Activated CD4-positive, alpha-beta memory T cell treated with anti-CD3 and anti-CD28 coated beads, Interleukin-2, amount 10 ng/mL, durations not matched to agents 7 days and 5 days (primary cell): ENCODE results near the gene MFNG. TPM values are rescaled to one million over a fixed set of nuclear protein-coding genes. Genes with fewer than 3 reads are reported as not detected.
A peak's percentile ranks its signal among the peaks of the same experiment; 100 is the strongest.

ENCODE experiments used
- CTCF ChIA-PET: fragments of 350-600 bp; sonication (Branson Sonifier 250); formaldehyde crosslinking; loops from one replicate; lab custom pipeline; 2021; ENCODE audit warnings: antibody characterized with exemption, inconsistent platforms; lab: Charles Lee
- POLR2A ChIA-PET: fragments of 350-600 bp; sonication (Branson Sonifier 250); formaldehyde crosslinking; loops from one replicate; lab custom pipeline; 2021; ENCODE audit warnings: antibody characterized with exemption; lab: Charles Lee
- DNase-seq: peaks from one replicate; pipeline ENCODE4 v3.0.0-alpha.2; 2020
- H3K27ac Mint-ChIP-seq: one replicate; pipeline ENCODE4 v1.8.0; 2021; ENCODE audit warnings: mild to moderate bottlenecking, mixed read lengths
- H3K27me3 Mint-ChIP-seq: one replicate; pipeline ENCODE4 v1.8.0; 2021; ENCODE audit warnings: mixed read lengths
- H3K36me3 Mint-ChIP-seq: one replicate; pipeline ENCODE4 v1.8.0; 2021; ENCODE audit warnings: low read depth, mixed read lengths
- H3K4me1 Mint-ChIP-seq: one replicate; pipeline ENCODE4 v1.8.0; 2021; ENCODE audit warnings: mixed read lengths
- H3K4me3 Mint-ChIP-seq: one replicate; pipeline ENCODE4 v1.8.0; 2021; ENCODE audit warnings: mild to moderate bottlenecking, mixed read lengths
- H3K9me3 Mint-ChIP-seq: one replicate; pipeline ENCODE4 v1.8.0; 2021; ENCODE audit warnings: mixed read lengths
- total RNA-seq, 2 experiments: library from RNA; stranded (reverse); gene quantifications; one replicate each; pipeline ENCODE4 v1.2.3, GENCODE V29; 2021

The MFNG gene
- total RNA-seq, 2 experiments from 2014 or later = 200 to 203 TPM

GRCh38 chr22:37443086-37443485 lies 43.1 kb downstream of the MFNG start:
- no peak overlapping the region for H3K27ac Mint-ChIP-seq
- peaks cover 15% of the 10 kb centered on the region for H3K4me1 Mint-ChIP-seq
- CTCF ChIA-PET = interaction anchor here (1.5 kb wide), 1 partner anchor 149 kb away, joined by 4 read pairs; no protein-coding TSS in a partner anchor
- no peak overlapping the region for H3K4me3 Mint-ChIP-seq
- peaks cover 3% of the 10 kb centered on the region for H3K27me3 Mint-ChIP-seq
- no peaks in the 10 kb centered on the region for H3K36me3 Mint-ChIP-seq
- peaks cover 6% of the 10 kb centered on the region for H3K9me3 Mint-ChIP-seq
- DNase-seq = no peak
- POLR2A ChIA-PET = no interaction called here

DNA sequence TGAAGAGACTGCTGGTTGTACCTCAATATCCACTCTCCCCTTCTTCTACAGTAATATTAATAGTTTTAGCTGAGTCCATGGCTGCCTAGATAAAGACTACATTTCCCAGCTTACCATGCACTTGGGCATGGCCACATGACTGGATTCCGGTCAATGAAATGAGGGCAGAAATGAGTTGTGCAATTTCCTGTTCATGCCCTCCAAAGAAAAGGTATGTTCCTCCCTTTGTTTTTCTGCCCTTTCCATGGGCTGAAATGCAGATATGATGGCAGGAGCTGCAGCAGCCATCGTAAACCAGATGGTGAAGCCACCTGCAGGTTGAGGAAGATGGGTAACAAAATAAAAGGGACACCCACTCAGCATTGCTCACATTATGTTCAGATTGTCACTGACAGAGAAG lies 43.6 kb downstream of the MFNG start:
- no peak for DNase-seq
- no peak overlapping the region for H3K27ac Mint-ChIP-seq
- peaks cover 6% of the 10 kb centered on the region for H3K9me3 Mint-ChIP-seq
- ChIA-PET POLR2A (interaction anchor here (1.4 kb wide), 1 partner anchor 11 kb away, joined by 4 read pairs; no protein-coding TSS in a partner anchor), CTCF (interaction anchor here (1.5 kb wide), 1 partner anchor 150 kb away, joined by 4 read pairs; no protein-coding TSS in a partner anchor)
- no peak overlapping the region for H3K4me3 Mint-ChIP-seq
- H3K27me3 Mint-ChIP-seq = peaks cover 3% of the 10 kb centered on the region
- H3K36me3 Mint-ChIP-seq = no peaks in the 10 kb centered on the region
- peaks cover 15% of the 10 kb centered on the region for H3K4me1 Mint-ChIP-seq

DNA sequence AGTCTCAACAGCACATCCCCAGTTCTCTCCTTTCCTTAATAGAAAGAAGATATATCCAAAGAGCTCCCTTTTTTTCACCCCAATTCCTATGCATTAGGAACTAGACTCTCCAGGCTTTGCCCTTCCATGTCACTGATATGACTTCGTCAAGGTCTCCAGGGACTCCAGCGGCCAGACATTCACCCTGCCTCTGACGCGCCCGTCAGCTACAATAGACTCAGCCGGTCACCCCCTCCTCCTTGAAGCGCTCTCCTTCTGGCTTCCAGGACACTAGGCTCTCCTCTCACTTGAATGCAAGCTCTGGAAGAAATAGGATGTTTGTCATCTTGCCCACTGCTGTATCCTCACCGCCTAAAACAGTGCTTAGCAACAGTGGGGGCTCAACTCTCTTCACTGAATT lies 44.0 kb downstream of the MFNG start:
- Mint-ChIP-seq H3K27me3 (peaks cover 3% of the 10 kb centered on the region), H3K4me3 (no peak overlapping the region), H3K27ac (no peak overlapping the region), H3K4me1 (peaks cover 15% of the 10 kb centered on the region), H3K36me3 (no peaks in the 10 kb centered on the region), H3K9me3 (peaks cover 6% of the 10 kb centered on the region)
- CTCF ChIA-PET = interaction anchor here (1.5 to 1.8 kb wide), 2 partner anchors 12 to 150 kb away, joined by 4 read pairs; no protein-coding TSS in a partner anchor
- POLR2A ChIA-PET = interaction anchor here (1.4 kb wide), 1 partner anchor 10 kb away, joined by 4 read pairs; no protein-coding TSS in a partner anchor
- DNase-seq = no peak

GRCh38 chr22:37440875-37441274 lies 45.3 kb downstream of the MFNG start:
- Mint-ChIP-seq H3K27ac (no peak overlapping the region), H3K4me3 (no peak overlapping the region), H3K4me1 (peaks cover 15% of the 10 kb centered on the region), H3K27me3 (peaks cover 3% of the 10 kb centered on the region), H3K9me3 (peaks cover 8% of the 10 kb centered on the region), H3K36me3 (no peaks in the 10 kb centered on the region)
- ChIA-PET CTCF (interaction anchor here (1.8 kb wide), 1 partner anchor 11 kb away, joined by 4 read pairs; no protein-coding TSS in a partner anchor), POLR2A (no interaction called here)
- no peak for DNase-seq

GRCh38 chr22:37439347-37439746 lies 46.8 kb downstream of the MFNG start:
- ChIA-PET CTCF (interaction anchor here (0.8 to 1.3 kb wide), 3 partner anchors 19 to 153 kb away, joined by 3 read pairs; no protein-coding TSS in a partner anchor), POLR2A (no interaction called here)
- H3K27me3 Mint-ChIP-seq = peaks cover 3% of the 10 kb centered on the region

GRCh38 chr22:37435970-37436603 lies 50.1 kb downstream of the MFNG start:
- ChIA-PET CTCF (no interaction called here), POLR2A (no interaction called here)
- no peak for DNase-seq
- Mint-ChIP-seq H3K4me3 (no peak overlapping the region), H3K4me1 (peaks cover 27% of the 10 kb centered on the region), H3K27ac (no peak overlapping the region), H3K9me3 (peaks cover 24% of the 10 kb centered on the region), H3K27me3 (no peaks in the 10 kb centered on the region), H3K36me3 (peaks cover 11% of the 10 kb centered on the region)

More at GRCh38 chr22:37439347-37439746, 46.8 kb downstream of the MFNG start:
- Mint-ChIP-seq H3K9me3 (peaks cover 11% of the 10 kb centered on the region), H3K27ac (no peak overlapping the region), H3K36me3 (peaks cover under 1% of the 10 kb centered on the region), H3K4me3 (no peak overlapping the region), H3K4me1 (peaks cover 14% of the 10 kb centered on the region)
- DNase-seq = no peak

- peaks cover 11% of the 10 kb centered on the region for H3K36me3 Mint-ChIP-seq
- peaks cover 20% of the 10 kb centered on the region for H3K9me3 Mint-ChIP-seq
- DNase-seq = no peak
- no peak overlapping the region for H3K4me3 Mint-ChIP-seq
- ChIA-PET POLR2A (no interaction called here), CTCF (interaction anchor here (0.6 kb wide), 1 partner anchor 135 kb away, joined by 3 read pairs; no protein-coding TSS in a partner anchor)
- peaks cover 16% of the 10 kb centered on the region for H3K27me3 Mint-ChIP-seq
- peaks cover 33% of the 10 kb centered on the region for H3K4me1 Mint-ChIP-seq
- H3K27ac Mint-ChIP-seq = no peak overlapping the region
These were observed 52.4 kb downstream of the MFNG start for GRCh38 chr22:37433786-37434185.

GRCh38 chr22:37432708-37433054 lies 53.5 kb downstream of the MFNG start:
- POLR2A ChIA-PET = interaction anchor here (1.9 kb wide), 1 partner anchor 9 kb away, joined by 4 read pairs; no protein-coding TSS in a partner anchor
- no peak for DNase-seq
- peaks cover 20% of the 10 kb centered on the region for H3K9me3 Mint-ChIP-seq
- CTCF ChIA-PET = interaction anchor here (1.2 kb wide), 1 partner anchor 172 kb away, joined by 3 read pairs; no protein-coding TSS in a partner anchor
- no peak overlapping the region for H3K4me3 Mint-ChIP-seq
- H3K27me3 Mint-ChIP-seq = peaks cover 27% of the 10 kb centered on the region
- peak overlapping the region; percentile 74 for H3K27ac Mint-ChIP-seq
- peaks cover 36% of the 10 kb centered on the region for H3K4me1 Mint-ChIP-seq
- peaks cover 11% of the 10 kb centered on the region for H3K36me3 Mint-ChIP-seq

DNA sequence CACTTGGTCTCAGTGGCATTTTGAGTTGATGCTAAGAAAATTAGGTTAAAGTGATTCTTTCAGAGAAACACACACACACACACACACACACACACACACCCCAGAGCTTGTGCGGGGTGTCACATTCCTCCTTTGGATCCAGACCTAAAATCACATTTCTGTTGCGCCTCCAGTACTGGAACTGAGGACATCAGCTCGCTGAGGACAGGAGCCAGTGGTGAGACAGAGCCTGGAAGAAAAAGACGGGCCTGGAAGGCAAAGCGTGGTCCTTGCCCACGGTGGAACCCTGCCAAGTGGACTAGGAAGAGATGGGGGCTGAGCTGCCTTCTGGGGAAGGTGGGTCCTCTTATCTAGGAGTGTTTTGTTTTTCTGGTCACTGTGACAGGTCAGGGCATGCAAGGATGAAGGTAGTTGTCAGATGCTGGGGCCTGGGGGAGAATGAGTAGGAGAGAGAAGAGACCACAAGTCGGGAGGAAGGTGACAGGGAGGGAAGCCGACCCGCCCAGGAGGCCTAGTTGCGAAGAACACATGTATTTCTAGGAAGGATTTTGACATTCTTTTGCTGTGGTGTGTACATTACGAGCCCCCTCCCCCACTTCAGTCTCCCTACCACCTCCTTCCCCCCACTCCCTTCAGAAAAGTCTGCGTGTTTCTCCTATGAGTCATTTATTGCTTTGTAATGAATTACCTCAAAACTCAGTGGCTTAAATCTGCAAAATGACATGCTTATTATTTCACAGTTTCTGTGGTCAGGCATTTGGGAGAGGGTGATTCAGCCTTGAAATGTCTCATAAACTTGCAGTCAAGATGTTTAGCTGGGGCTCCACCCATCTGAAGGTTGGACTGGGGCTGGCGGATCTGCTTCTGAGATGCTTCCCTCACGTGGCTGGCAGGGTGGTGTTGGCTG lies 54.1 kb downstream of the MFNG start:
- peaks cover 36% of the 10 kb centered on the region for H3K4me1 Mint-ChIP-seq
- H3K27ac Mint-ChIP-seq = peak overlapping the region; percentile 74
- no peak overlapping the region for H3K4me3 Mint-ChIP-seq
- H3K36me3 Mint-ChIP-seq = peaks cover 11% of the 10 kb centered on the region
- ChIA-PET CTCF (interaction anchor here (1.1 to 1.6 kb wide), 7 partner anchors 19 to 171 kb away, joined by 3 to 6 read pairs (median 3); partner anchors contain the start of gene MFNG), POLR2A (interaction anchor here (1.9 kb wide), 1 partner anchor 10 kb away, joined by 4 read pairs; no protein-coding TSS in a partner anchor)
- H3K27me3 Mint-ChIP-seq = peaks cover 28% of the 10 kb centered on the region
- DNase-seq = peak; percentile 54
- peaks cover 20% of the 10 kb centered on the region for H3K9me3 Mint-ChIP-seq

DNA sequence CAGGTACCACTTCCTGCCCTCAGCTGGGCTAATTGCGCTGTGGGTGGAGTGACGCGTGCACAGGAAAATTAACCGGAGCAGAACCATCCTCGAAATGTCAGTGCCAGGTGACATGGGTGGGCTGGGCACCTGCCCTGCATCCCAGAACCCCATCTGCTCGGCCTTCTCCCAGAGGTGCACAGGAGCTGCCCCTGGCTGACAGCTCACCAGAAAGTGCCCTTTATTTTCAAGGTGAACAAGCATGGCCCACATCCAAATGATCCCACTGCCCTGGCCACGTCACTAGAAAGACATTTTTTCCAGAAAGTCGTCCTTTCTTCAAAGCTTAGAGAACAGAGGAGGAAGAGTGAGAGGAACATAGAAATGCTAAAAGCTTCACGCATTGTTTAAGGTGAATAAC lies 54.8 kb downstream of the MFNG start:
- H3K36me3 Mint-ChIP-seq = peaks cover 11% of the 10 kb centered on the region
- POLR2A ChIA-PET = interaction anchor here (1.9 kb wide), 1 partner anchor 11 kb away, joined by 4 read pairs; no protein-coding TSS in a partner anchor
- H3K4me3 Mint-ChIP-seq = no peak overlapping the region
- CTCF ChIA-PET = interaction anchor here (1.1 to 1.6 kb wide), 6 partner anchors 19 to 163 kb away, joined by 3 to 6 read pairs (median 4); partner anchors contain the start of gene MFNG
- peaks cover 38% of the 10 kb centered on the region for H3K4me1 Mint-ChIP-seq
- no peak for DNase-seq
- no peak overlapping the region for H3K27ac Mint-ChIP-seq
- H3K9me3 Mint-ChIP-seq = peaks cover 20% of the 10 kb centered on the region
- H3K27me3 Mint-ChIP-seq = peaks cover 35% of the 10 kb centered on the region

- H3K9me3 Mint-ChIP-seq = peaks cover 18% of the 10 kb centered on the region
- H3K4me1 Mint-ChIP-seq = peaks cover 38% of the 10 kb centered on the region
- no peak overlapping the region for H3K27ac Mint-ChIP-seq
- POLR2A ChIA-PET = interaction anchor here (1.9 kb wide), 1 partner anchor 11 kb away, joined by 4 read pairs; no protein-coding TSS in a partner anchor
- DNase-seq = no peak
- peaks cover 39% of the 10 kb centered on the region for H3K27me3 Mint-ChIP-seq
- CTCF ChIA-PET = interaction anchor here (1.1 to 1.8 kb wide), 8 partner anchors 26 to 170 kb away, joined by 3 to 6 read pairs (median 4); partner anchors contain the start of gene MFNG
- H3K36me3 Mint-ChIP-seq = peaks cover 11% of the 10 kb centered on the region
- no peak overlapping the region for H3K4me3 Mint-ChIP-seq
These were observed 55.2 kb downstream of the MFNG start for GRCh38 chr22:37430941-37431340.
